ENCODE data around the gene FOXP2. TPM values are rescaled to one million over a fixed set of nuclear protein-coding genes. Genes with fewer than 3 reads are reported as not detected.

FOXP2 gene
- 12.1 to 23.1 TPM (median 12.8 TPM) in 3 replicates for total RNA-seq
- long read RNA-seq, partial matches to known transcripts, result 11 of 15 reads
- long read RNA-seq, other reads (novel, unspliced or antisense), result 4 of 15 reads

DNA sequence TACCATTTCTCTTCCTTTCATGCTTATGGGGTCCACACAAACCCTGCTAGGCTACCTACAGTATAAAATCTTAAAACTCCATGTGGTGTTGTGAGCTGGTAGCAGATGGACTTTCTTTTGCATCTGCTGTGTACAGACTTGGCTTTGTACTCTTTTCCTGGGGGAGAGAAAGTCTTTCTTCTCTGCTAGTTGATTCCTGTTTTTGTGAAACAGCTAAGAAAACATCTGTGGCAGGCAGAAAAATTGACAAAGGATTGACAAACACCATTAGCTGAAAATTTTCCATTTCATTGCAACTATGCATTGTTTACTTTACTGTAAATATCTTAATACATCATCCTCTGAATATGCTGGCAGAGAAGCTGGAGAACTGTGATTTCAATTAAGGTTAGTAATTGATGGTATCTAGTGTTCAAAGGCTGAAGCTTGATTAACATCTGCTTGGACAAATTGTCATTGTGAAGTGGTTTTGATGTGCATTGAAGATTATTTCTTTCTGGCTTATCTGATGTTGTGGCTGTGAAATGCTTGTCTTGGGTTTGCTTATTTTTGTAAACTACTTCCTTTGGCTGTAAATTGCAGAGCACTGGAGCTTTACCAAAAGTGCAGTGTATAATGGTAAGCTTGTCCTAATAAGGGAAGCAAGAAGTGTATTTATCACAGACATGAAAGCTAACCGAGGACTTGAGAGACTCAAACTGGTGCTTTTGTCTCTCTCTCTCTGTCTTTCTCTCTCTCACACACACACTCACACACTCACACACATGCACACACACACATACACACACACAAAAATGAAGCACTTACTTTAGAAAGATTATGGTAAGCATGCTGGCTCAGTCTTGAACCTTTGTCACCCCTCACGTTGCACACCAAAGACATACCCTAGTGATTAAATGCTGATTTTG, at the start of gene FOXP2:
FOXP2 (plus strand) TSS at position 660 of the 908 bp plus-strand sequence. CDS start 11,697 bp downstream, outside the sequence.
- no peak for DNase-seq (ENCODE audit: low spot score)
- Mint-ChIP-seq H3K9me3 (ENCODE audit: low read depth) (no peaks in the 10 kb centered on the region), H3K27me3 (ENCODE audit: low read depth) (no peaks in the 10 kb centered on the region), H3K4me1 (ENCODE audit: low read depth) (peaks cover 15% of the 10 kb centered on the region), H3K36me3 (ENCODE audit: low read depth) (no peaks in the 10 kb centered on the region), H3K4me3 (ENCODE audit: unreplicated experiment) (no peak within 1 kb of the TSS), H3K27ac (ENCODE audit: unreplicated experiment) (no peak within 1 kb of the TSS)
- TF ChIP-seq, protein P1, sequence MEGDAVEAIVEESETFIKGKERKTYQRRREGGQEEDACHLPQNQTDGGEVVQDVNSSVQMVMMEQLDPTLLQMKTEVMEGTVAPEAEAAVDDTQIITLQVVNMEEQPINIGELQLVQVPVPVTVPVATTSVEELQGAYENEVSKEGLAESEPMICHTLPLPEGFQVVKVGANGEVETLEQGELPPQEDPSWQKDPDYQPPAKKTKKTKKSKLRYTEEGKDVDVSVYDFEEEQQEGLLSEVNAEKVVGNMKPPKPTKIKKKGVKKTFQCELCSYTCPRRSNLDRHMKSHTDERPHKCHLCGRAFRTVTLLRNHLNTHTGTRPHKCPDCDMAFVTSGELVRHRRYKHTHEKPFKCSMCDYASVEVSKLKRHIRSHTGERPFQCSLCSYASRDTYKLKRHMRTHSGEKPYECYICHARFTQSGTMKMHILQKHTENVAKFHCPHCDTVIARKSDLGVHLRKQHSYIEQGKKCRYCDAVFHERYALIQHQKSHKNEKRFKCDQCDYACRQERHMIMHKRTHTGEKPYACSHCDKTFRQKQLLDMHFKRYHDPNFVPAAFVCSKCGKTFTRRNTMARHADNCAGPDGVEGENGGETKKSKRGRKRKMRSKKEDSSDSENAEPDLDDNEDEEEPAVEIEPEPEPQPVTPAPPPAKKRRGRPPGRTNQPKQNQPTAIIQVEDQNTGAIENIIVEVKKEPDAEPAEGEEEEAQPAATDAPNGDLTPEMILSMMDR (IDR thresholded peaks at IDR 0.05), result no peak

DNA sequence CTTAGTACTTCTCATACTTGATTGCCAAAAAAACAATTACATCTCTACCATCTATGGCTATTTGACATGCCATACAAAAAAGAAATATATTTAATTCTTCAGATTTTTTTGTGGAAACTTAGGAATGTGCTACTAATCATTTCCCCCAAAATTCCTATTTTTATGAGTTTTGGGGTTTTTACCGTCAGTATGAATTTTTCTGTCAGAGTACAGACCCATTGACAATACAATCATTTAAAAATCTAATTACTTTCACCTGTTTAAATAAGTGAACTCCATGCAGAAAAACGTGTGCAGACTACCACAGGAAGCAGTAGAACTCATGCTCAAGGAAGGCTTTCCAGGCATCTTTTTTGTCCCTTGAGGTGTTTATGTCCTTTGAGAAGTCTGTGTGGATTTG, 48.8 kb upstream of the FOXP2 start:
- H3K4me1 Mint-ChIP-seq (ENCODE audit: low read depth), result peaks cover 7% of the 10 kb centered on the region
- no peak overlapping the region for H3K27ac Mint-ChIP-seq (ENCODE audit: unreplicated experiment)
- H3K4me3 Mint-ChIP-seq (ENCODE audit: unreplicated experiment), result no peak overlapping the region
- no peak for DNase-seq (ENCODE audit: low spot score)
- TF ChIP-seq, protein P1 (IDR thresholded peaks at IDR 0.05), result no peak
- H3K27me3 Mint-ChIP-seq (ENCODE audit: low read depth), result no peaks in the 10 kb centered on the region
- H3K36me3 Mint-ChIP-seq (ENCODE audit: low read depth), result no peaks in the 10 kb centered on the region
- H3K9me3 Mint-ChIP-seq (ENCODE audit: low read depth), result no peaks in the 10 kb centered on the region

DNA sequence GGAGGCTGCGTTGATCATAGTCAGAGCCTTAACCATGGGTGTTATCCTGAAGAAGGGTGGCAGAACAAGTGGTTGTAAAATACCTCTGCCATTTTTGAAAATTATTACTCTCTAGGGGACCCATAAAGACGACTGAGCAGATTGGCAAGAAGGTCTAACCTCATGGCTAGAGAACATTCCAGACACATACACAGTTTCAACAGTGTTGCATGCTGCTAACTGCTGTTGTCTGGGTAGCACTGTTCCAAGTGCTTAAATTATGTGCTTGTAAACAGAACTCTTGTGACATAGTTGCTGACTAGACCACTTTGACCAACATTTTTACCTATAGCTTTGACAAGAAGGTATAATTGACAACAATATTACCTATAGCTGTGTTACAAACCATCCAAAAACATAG, 46.1 kb upstream of the FOXP2 start:
- H3K27ac Mint-ChIP-seq (ENCODE audit: unreplicated experiment), result no peak overlapping the region
- no peaks in the 10 kb centered on the region for H3K9me3 Mint-ChIP-seq (ENCODE audit: low read depth)
- no peaks in the 10 kb centered on the region for H3K27me3 Mint-ChIP-seq (ENCODE audit: low read depth)
- no peaks in the 10 kb centered on the region for H3K4me1 Mint-ChIP-seq (ENCODE audit: low read depth)
- TF ChIP-seq, protein P1 (IDR thresholded peaks at IDR 0.05), result no peak
- DNase-seq (ENCODE audit: low spot score), result no peak
- H3K36me3 Mint-ChIP-seq (ENCODE audit: low read depth), result no peaks in the 10 kb centered on the region
- H3K4me3 Mint-ChIP-seq (ENCODE audit: unreplicated experiment), result no peak overlapping the region

DNA sequence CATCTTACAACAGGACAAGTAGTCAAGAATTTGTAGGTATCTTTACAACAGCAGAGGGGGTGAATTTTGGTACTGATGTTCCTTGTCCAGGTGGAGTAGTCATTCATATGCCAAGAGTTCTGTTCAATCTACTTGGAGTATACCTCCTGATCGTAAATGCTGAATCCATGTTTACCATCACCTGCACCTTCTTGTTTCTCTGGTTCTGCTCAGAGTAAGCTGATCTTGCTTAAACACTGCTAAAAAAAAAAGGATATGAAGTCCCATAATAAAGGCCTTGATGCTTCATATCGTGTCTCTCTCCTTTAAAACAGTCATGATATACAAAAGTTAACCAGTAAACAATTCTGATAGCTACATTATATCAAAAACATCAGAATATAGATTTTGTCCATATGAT, 45.3 kb upstream of the FOXP2 start:
- TF ChIP-seq, protein P1 (IDR thresholded peaks at IDR 0.05), result no peak
- no peaks in the 10 kb centered on the region for H3K4me1 Mint-ChIP-seq (ENCODE audit: low read depth)
- no peak overlapping the region for H3K4me3 Mint-ChIP-seq (ENCODE audit: unreplicated experiment)
- H3K27ac Mint-ChIP-seq (ENCODE audit: unreplicated experiment), result no peak overlapping the region
- H3K27me3 Mint-ChIP-seq (ENCODE audit: low read depth), result no peaks in the 10 kb centered on the region
- no peak for DNase-seq (ENCODE audit: low spot score)
- no peaks in the 10 kb centered on the region for H3K36me3 Mint-ChIP-seq (ENCODE audit: low read depth)
- H3K9me3 Mint-ChIP-seq (ENCODE audit: low read depth), result no peaks in the 10 kb centered on the region

DNA sequence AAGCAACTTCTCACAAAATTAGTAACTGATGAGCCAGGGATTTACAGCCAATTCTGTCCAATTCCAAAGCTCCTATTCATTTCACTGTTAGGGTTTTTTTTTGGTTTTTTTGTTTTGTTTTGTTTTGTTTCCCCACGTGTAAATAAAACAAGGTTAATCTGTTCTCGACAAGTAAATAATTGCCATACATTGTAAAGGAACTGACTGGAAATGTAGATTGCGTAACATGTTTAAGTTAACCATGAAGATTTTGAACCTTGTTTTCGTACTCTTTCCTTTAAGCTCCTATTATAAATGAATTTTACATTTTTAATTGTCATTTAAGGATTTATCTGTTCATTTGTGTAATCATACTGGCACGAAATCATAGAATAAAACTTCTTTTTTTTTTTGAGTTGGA, 42.0 kb upstream of the FOXP2 start:
- TF ChIP-seq, protein P1 (IDR thresholded peaks at IDR 0.05), result no peak
- Mint-ChIP-seq H3K4me1 (ENCODE audit: low read depth) (no peaks in the 10 kb centered on the region), H3K9me3 (ENCODE audit: low read depth) (peaks cover 2% of the 10 kb centered on the region), H3K4me3 (ENCODE audit: unreplicated experiment) (no peak overlapping the region), H3K36me3 (ENCODE audit: low read depth) (no peaks in the 10 kb centered on the region), H3K27me3 (ENCODE audit: low read depth) (no peaks in the 10 kb centered on the region), H3K27ac (ENCODE audit: unreplicated experiment) (no peak overlapping the region)
- no peak for DNase-seq (ENCODE audit: low spot score)

Data from chondrocyte (in vitro differentiated cells).